HG03159 (cell line): ENCODE measurements around the gene MAS1L.

Experiments used
- ATAC-seq: cut with Tn5 transposase; IDR thresholded peaks from one replicate; pipeline ENCODE4 v1.9.1; 2021; ENCODE audit warnings: mild to moderate bottlenecking, moderate library complexity; ENCODE audit not compliant: unreplicated experiment

Gene MAS1L

DNA sequence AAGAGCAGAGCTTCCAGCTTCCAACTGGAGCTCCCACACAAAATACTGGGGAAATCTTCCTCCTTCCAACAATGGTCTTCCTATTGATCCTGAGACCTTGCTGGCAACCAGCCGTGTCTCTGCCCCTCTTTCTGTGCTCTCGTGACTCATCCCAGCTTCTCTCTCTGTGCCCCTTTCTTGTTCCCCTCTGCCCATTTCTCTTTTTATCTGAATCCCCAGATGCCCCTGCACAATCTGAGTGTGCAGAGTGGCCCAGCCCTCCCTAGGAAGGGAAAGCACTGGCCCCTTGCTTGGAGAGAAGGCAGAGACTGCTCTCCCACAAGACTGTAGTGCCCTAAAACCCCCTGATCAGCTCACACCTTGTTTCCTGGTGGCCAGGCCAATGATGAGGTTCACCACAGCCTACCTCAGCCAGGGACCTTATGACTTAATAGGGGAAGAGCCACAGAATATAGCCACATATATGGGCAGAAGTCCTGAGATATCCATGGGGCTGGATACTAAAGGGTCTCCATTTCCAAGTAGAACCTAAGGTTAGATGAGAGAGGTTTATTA lies 23.1 kb upstream of the MAS1L start:
- no peak for ATAC-seq

DNA sequence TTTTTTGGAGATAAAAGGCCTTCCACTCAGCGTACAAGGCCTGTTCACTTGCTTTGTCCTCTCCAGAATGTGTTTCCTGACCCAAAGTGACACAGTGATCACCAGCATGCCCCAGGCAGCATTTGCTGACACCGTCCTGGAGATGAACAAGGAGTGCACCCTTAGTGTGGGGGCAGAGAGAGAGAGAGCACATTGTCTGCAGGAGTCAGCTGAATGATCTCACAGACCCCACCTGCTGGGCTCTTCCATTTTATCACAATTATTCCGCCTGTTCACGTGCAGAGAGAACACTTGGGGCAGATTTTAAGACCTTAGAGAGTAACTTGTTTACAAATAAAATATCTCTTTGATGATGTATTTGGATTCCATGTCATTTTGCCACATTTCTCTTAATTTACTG lies 22.4 kb upstream of the MAS1L start:
- no peak for ATAC-seq

DNA sequence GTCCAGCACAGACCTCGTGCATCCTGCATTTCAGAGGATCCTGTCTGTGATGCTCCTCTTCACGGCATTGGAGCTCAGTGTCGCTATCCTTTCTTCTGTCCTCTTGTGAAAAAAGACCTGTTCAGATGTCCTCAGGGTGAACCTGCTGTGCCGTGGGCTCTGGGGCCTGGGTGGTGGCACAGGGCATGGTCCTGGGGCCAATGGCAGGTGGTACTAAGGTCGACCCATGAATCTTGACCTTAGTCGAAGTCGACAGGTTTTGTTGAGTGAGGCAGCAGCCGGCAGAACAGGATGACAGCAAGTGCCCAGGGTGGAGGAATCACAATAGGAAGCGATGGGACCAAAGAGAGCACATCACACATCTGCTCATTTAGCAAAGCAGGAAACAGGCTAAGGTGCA lies 22.0 kb upstream of the MAS1L start:
- no peak for ATAC-seq

DNA sequence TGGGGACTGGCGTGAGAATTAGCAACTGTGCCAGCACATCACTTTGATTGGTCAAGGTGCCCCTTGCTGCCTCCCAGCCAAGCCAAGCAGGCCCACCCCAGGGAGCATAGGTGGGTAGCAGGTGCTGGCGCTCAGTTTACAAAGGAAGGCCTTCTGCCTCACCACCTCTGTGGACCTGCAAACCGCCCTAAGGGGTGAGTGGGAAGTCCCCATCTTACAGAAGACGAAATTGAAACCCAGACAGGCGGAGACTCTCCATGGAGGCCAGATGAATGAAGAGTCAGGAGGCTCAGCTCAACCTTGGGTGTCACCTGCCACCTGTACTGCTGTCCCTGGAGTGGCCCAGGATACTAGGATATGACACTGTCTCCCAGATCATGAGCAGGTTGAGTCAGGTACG lies 21.5 kb upstream of the MAS1L start:
- ATAC-seq, result peak; percentile 72

DNA sequence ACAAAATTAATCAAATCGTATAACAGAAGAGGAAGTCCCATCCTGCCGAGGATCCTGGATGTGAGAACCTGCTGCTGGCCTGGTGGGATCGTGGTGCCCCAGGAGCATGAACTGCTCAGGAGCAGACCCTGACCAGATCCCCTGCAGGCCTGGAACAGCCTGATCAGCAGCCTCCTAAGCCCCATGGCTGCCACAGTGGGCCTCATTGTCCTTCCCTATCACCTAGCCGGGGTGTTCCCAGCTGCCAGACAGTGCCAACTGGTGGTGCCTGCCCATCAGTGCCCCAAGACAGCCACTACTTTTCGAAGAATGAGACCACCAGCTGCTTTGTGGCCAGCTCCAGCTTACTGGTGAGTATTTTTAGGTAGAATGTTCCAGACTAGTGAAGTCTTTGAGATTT lies 19.6 kb upstream of the MAS1L start:
- no peak for ATAC-seq

DNA sequence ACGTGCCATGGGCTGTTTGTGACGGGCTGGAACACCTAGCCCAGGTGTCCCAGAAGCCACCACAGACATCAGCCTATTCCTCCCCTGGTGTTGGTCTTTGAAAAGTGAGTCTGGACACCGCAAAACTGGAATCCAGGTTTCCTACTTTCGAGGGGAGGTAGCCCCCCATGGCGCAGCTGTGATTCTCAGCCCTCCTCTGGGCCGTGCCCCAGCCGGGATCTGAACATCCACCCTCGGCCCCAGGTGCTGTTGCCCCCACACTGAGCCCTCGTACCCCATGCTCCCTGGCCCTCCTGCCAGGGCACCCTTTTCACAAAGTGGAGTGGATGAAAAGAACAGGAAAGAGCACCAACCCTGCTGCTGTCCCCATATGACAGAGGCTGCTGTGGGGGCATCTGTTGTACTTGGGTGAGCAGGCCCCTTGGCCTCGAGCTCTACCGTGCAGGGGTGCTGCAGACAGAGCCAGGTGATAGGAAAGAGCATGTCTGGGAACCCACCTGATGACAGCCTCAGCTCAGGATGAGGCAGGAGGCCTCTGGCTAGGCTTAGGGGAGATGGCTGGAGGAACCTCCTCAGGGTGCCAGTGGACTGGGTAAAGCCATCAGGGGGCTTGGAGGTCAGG lies 18.8 kb upstream of the MAS1L start:
- ATAC-seq, result no peak

DNA sequence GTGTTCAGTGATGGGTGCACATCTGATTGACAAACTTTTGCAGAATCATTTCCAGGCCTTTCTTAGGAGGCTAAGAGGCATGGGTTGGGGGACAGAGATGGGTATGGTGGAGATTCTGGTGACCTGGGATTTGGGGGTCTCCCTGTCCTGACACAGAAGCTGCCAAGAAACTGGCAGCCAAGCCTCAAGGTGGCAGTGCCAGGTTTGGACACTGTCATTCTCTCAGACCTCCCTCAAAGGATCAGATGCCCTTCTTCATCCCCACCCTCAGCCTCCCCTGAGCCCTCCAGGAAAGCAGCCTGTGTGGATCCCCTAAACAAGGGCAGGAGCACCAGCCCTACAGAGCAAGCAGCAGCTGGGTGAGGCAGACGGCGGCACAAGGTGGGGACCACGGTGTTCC lies 18.1 kb upstream of the MAS1L start:
- no peak for ATAC-seq

DNA sequence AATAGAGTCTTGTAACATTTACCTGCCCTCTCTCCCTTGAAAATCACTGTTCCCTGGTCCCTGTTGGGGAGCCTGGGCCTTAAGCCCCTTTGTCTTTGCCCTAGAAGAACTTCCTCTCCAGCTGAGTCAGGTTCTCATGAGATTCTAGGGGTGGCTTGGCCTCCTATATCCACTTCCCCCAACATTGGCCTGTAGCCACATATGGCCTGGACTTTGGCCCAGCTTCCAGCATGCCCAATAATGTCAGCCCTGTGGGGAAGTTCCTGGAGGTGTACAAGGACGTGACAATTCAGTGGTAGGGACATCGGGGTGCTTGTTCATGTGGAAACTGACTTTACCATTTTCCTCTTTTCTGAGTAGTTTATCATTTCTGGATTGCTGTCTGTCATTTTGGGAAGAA lies 17.2 kb upstream of the MAS1L start:
- ATAC-seq, result no peak

DNA sequence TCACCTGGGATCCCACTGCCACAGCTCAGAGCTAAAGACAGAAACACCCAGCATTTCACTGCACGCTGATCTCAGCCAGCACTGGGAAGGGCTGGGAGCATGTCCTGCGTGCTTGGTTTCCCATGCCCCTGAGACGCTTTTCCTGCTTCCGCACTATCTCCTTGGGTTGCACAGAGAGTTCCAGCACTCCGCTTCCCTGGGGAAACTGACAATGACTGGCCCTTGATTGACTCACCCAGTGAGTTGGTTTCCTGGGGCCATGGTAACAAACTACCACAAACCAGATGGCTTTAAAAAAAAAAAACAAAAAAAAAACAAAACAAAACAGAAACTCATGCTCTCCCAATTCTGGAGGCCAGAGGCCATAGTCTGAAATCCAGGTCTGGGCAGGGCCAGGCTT lies 14.8 kb upstream of the MAS1L start:
- no peak for ATAC-seq

DNA sequence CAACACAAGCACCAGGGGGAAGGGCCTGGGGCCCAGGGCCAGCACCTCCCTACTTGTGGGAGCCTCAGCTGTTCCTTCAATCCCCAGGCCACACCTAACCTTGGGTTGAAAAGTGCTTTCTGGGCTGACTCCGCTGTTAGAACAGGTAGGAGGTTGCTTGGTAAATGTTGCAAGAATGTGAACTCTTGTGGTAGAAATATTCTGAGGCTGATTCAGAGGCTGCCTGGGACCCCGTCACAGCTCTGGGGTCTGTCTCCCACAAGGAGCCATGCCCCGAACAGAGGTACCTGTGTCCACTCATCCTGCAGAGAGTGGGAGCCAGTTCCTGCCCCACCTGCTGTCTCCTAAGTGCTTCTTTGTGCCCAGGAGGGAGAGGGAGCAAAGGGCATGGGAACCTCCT lies 14.4 kb upstream of the MAS1L start:
- ATAC-seq, result no peak

DNA sequence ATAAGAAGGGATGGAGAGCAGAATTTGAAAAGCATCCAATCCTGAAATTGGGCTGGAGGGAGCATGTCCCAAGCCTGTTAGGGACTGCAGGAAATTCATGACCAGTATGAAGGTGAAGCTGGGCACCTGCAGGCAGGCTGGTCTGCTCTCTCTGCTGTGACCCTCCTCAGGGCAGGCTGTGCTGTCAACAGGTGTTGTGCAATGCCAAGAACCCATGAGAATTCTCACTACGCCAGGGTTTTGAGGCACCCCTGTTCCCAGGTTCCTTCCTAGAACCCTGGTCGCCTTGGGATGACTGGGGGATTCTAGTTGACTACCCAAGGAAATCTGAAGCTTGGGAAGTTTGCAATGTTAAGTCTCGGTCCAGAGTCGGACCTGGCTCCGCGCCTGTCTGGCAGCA lies 13.3 kb upstream of the MAS1L start:
- ATAC-seq, result no peak

DNA sequence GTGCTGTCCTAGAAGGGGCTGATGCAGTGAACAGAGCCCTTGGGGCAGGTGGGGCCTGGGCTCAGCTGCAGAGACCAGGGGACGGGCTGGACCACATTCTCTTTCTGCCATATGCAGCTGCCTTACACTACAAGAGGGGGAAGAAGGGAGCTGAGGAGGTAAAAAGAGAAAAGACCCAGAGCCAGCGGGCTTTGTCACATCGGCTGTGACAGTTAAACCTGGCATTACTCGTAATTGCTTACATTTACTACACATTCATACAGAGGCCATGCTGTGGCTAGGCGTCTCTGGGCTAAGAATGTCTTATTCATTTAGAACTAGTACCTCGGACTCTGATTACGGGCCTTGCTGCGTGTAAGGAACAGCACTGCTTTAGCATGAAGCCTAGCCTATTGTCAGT lies 12.8 kb upstream of the MAS1L start:
- no peak for ATAC-seq

DNA sequence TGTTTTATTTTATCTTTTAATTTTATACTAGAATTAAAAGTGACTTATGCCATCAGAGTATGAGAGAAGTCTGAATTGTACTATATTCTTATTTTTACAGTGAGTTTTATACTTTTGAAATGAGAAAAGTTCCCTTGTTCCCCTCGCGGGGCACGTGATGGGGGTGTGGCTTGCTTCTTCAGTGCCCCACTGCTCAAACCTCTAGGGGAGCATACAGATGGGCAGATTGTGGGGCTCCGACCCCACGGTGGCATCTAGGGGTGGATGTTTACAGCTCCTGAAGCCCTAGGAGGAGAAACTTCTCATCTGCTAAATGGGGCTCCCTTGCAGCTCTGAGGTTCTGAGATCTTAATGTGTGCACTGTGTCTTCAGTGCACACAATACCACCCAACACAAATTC lies 11.9 kb upstream of the MAS1L start:
- no peak for ATAC-seq

DNA sequence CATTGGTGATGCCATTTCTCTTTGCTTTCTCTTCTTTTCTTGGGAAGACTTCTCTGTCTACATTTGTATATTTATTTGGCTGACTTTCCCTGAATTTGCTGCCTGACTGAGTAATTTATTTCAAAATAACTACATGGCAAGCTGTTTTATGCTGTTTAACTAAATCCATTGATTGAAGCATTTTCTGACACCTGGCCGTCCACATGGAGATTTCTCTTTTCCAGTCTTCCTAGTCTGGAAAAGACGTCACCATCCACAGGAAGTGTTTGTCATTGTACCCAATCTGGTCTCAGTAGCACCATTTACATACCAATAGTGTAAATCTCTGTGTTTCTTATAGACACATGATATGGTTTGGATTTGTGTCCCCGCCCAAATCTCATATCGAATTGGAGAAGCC lies 9.2 kb upstream of the MAS1L start:
- no peak for ATAC-seq

DNA sequence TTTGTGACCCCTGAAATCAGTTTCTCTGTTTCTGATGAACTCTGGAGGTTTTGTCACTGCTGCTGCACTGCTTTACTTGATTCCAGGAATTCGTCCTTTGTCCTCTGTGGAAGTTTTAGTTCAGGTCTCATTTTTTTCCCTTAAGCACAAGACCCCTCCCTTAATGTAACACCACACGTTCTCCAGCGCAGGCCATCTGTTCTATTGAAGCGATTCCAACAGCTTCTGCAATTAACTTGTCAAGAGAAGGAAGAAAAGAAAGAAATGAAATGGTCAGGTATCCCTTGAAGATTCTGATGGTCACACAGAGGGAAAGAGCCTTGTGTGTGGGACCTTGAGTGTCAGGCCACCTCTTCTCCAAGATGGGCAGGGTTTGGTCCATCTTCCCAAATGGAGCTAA lies 7.8 kb upstream of the MAS1L start:
- ATAC-seq, result no peak

DNA sequence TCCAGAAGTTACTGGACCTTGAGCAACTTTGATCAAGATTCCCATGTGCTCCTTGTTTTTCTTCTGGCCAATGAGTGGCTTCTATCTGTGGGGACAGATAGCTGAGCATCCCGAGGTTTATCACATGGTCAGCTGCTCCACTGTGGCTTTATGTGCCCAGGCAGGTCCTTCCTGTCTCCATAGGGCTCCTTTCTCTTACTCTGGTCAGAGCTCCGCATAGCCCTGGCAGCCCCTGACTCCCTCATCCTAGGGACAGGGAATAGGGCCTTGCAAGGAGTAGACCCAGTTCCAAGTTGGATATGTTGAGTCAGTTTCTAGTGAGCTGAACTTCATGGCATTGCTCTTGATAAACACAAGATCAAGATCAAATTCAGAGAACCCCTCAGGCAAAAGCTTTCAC lies 6.4 kb upstream of the MAS1L start:
- no peak for ATAC-seq

DNA sequence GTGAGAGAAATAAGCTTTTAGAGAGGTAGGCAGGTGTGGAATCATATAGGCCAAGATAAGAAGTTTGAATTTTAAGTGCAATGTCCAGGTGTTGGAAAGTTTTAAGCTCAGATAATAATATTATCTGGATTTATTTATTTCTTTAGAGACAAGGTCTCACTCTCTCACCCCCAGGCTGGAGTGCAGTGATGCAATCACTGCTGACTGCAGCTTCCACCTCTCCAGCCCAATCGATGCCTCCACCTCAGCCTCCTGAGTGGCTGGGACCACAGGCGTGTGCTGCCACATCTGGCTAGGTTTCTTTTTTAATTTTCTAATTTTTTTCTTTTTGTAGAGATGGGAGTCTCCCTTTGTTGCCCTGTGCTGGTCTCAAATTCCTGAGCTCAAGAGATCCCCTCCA lies 5.5 kb upstream of the MAS1L start:
- ATAC-seq, result no peak

DNA sequence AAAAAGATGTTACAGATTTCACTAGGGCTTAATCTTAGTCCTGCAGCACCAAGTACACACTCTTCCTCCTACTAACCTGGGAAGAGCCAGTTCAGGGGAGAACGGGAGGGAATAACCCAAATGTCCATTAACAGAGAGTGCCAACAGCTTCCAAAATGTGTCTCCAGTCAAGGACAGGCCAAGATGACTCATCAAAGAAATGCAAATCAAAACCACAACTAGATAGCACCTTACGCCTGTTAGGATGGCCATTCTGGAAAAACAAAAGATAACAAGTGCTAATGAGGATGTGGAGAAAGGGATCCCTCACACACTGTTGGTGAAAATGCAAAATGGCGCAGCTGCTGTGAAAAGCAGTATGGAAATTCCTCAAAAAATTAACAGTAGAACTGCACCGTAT lies 3.8 kb upstream of the MAS1L start:
- ATAC-seq, result no peak

DNA sequence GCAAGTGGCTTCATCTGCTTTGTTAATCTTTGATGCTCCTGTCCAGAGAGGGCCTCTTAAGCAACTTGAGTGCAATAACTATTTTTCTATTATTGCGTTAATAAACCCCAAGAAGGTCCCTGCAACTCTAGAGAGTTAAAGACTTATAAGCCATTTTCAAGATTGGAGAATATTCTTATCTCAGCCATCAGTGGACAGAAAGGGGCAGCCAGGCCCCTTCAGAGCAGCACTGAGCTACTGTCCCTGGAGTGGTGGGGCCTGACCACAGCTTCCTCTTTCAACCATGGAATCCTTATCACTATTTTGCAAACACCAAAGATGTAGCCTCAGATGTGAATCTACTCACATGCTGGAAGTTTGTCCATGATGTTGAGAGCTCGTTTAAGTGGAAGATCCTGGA lies 2.8 kb upstream of the MAS1L start:
- no peak for ATAC-seq

DNA sequence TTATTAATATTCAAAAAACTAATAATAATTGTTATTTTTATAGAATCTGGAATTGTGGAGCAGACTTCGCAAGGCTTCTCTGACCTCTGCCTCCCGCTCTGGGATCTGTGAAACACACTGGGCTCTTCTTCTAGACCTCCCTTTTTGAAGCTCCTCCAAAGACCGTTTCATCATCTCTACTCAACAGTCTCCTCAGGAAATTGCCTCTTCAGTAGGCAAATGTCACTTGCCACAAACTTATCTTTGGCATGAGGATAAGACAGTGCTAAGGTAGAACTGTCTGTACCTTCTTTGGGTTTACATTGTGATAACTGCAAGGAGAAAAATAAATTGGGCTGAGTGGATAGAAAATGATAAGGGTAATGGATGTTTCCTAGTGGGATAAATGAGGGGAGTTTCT lies 2.3 kb upstream of the MAS1L start:
- ATAC-seq, result no peak

DNA sequence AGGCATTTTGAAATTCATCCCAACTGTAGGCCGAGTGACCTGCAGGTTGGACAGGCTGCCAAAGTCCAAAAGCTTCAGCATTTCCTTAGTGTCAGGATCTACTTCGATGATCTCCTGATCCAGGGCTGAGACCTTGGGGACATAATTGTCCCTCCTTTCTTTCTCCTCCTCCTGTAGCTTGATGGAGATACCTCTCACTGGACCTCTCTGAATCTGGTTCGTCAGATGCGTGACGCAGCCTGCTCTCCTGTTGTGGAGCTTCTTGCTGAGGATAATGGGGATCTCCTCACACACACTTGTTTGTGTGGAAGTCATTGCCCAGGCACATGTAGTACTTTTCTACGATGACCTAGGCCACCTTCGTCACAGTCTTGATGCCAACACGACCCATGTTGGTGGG lies 1.5 kb upstream of the MAS1L start:
- ATAC-seq, result no peak

DNA sequence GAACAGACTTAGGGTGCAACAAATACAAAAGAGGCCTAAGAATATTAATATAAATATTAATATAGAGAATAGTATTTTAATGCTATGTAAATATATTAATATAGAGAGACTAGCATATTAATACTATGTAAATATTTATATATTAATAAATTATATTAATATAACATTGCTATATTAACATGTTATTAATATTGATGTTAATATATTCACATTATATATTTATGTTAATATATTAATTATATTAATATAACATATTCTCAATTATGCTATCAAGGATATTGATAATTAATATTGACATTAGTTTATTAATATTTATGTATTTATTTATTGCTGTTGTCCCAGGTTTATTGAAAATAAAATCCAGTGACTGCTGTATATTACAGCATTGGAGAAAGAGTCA lies 1.1 kb upstream of the MAS1L start:
- ATAC-seq, result no peak

DNA sequence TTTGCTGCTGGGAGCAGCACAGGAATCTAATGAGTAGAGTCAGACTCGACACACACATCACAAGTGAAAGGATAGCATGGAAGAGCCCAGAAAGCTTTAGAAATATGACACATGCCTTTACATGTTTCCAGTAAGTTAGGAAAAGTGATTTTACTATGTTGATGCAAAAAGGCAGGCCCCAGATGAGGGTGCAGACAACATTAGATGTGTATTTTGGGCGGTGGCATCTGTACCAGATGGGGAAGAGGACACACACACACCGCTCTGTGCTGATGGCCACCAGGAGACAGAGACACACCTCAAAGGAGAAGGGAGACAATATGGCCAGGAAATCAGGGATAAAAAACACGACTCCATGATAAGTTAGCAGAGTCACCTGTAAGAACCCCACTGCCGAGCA lies 625 bp downstream of the MAS1L start:
- ATAC-seq, result no peak
